WTC11 (cell line): Measurements from ENCODE around the gene SDK2.

Experiments
- CTCF ChIP-seq: fragments of 200-600 bp; IDR thresholded peaks from 2 replicates; pipeline ENCODE4 v1.8.0; 2022; ENCODE audit warnings: antibody characterized with exemption
- FOXK1 ChIP-seq: sonication (generic); formaldehyde crosslinking; IDR thresholded peaks from 2 replicates; pipeline ENCODE4 v1.8.0; 2022; ENCODE audit warnings: mild to moderate bottlenecking, moderate library complexity, missing genetic modification reagents
- HMGXB4 ChIP-seq: sonication (generic); formaldehyde crosslinking; IDR thresholded peaks from 2 replicates; pipeline ENCODE4 v1.8.1; 2023; ENCODE audit warnings: mild to moderate bottlenecking, moderate library complexity, missing genetic modification reagents
- JUN ChIP-seq: sonication (generic); formaldehyde crosslinking; IDR thresholded peaks from 2 replicates; pipeline ENCODE4 v1.8.0; 2023; ENCODE audit warnings: mild to moderate bottlenecking, missing genetic modification reagents
- TCF7 ChIP-seq: sonication (generic); formaldehyde crosslinking; IDR thresholded peaks from 2 replicates; pipeline ENCODE4 v1.8.0; 2022; ENCODE audit warnings: mild to moderate bottlenecking, low read depth, missing genetic modification reagents, moderate library complexity
- ZBTB21 ChIP-seq: sonication (generic); formaldehyde crosslinking; IDR thresholded peaks from 2 replicates; pipeline ENCODE4 v1.8.1; 2023; ENCODE audit warnings: mild to moderate bottlenecking, missing genetic modification reagents, borderline replicate concordance

- no peak for TF ChIP-seq CTCF
- no peak for TF ChIP-seq ZBTB21
- TF ChIP-seq JUN (CRISPR knock-in tag) = no peak
- no peak for TF ChIP-seq TCF7 (CRISPR knock-in tag)
- TF ChIP-seq FOXK1 (CRISPR knock-in tag) = no peak
- no peak for TF ChIP-seq HMGXB4 (CRISPR knock-in tag)
These were observed 154.3 kb downstream of the SDK2 start for GRCh38 chr17:73489991-73490390.
